NCI-H2227 (cell line): ENCODE data around the gene ANTXR1.
A peak's percentile ranks its signal among the peaks of the same experiment; 100 is the strongest.

Experiments
- DNase-seq: peaks from one replicate; lab custom pipeline; 2025; ENCODE audit not compliant: unreplicated experiment; lab: John Stamatoyannopoulos, UW

Gene ANTXR1

DNA sequence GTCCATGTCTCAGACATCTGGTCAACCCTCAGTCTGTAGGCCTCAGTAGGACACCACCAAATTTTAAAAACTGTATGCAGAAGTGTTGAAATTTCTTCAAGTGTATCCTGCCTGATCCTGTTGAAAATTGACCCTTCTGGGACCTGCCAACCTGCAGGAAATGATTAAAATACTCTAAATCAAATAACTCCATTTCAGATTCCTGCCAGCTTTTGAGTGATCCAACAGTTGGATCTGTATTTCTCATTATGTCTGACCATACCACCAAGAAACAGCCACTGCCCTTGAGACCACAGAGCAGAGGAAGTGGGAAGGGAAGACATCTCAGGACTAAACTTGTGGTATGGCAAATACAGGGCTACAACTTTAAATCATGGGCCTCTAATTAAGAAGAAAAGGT is 113.4 kb downstream of the ANTXR1 start:
- no peak for DNase-seq

DNA sequence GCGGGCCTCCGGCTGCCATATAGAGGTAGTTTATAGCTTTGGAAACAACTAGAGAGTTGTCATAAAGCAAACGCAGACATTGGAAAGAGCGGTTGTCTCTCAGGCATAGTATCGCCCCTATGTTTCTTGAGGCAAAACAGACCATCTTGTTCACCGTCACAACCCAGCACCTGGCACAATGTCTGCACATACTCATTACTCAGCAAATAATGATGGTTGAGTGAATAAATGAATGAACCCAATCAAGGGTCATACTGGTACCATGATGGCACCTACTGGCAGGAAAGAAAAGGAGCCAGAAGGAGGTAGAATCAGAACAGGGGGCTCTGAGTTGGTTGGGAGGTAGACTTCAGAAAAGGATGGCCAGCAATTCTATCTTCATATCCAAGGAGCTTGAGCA is 118.5 kb downstream of the ANTXR1 start:
- DNase-seq, result no peak

DNA sequence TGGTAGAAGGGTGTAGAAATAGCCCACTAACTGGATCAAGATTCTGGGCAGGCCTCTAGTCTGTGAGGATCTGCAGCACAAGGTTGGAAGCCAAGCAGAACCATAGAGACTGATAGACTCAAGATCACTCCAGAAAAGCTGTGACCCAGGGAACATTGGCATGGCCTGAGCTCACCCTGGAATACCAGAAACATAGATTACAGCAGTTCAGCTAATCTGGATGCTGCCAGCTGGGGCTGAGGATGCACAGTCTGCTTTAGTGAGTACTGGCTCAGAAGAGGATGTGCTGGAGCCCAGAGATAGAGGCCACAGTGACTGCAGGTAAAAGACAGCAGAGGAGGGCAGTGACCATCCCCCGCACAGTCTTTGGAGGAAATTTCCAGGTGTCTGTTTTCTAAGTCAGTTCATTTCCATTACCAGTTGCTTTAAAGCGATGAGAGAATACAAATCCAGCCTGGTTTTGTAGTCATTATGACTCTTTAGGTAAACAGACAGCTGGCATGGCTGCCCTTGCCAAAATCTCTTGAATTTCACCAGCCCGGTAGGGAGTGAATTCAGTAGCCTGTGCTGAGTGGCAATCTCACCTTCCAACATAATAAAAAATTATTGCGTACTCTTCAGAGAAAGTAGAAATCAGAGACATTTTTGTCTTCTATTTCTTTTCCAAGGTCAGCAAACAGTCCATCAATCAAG is 119.2 kb downstream of the ANTXR1 start:
- DNase-seq, result no peak

DNA sequence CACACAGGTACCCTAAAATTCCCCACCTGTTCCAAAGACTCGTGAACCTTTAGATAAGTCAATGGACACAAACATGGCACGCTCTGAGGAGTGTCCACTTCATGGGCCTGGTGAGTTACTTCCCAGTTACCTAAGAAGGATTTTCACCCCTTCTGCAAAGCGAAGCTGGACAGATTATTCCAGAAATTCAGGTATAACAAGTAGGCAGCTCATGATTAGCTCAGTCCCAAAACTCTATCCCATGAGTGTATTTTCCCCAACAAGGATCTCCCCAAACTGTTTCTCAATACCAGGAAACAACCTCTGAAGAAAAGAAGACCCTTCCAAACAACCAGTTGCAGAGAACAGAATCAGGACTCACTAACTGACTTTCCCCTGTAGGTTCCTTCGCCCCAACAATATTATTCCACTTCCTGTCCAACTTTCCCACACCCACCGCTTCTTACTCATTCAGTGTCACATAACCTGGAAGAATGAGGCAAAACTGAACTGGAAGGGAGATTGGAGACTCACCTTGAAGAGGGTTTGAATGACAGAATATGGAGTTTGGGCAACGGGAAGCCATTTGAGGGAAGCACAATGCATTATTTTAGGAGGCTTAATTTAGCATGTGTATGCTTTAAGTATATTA is 120.1 kb downstream of the ANTXR1 start:
- no peak for DNase-seq

DNA sequence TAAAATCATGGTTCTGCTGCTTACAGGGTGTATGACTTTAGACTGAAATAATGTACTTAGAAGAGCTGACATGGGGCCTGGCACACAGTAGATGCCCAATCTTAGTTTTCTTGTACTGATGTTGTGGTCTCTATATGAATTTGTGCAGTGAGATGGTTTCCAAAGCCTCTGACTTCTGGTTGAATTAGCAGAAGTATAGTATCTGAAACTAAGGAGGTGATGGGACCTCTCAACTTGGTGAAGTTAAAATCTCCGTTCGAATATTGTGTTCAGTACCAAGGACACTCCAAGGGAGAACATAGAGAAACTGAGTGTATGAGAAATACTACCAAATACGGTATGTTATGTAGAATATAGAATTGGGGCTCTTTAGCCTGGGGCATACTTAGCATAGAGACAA is 120.9 kb downstream of the ANTXR1 start:
- no peak for DNase-seq

DNA sequence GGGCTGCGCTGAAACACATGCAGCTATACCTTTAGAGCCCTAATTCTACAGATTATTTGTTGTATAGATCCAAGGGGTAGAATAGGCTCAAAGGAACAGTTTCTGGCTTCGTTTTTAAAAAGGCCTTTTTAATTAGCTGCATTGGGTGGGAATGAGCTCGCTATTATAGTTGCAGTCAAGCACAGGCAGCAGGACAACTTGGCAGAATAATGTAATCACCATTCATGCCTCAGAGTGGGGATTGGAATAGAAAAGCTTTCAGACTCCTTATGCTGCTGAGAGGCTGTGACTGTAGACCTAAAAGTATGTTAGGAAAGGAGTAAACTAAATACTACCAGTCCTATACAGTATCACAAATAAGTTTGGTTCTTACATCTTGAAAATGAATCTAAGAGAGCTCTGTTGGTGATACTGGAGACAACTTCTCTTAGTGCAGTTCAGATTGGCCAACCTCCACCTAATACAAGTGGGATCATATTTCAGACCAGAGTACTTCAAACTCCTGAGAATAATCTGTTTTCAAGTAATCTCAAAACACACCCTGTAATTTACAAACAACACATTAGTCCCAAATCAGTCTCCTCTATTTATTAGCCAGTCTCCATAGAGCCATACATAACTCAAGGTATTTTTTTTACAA is 121.4 kb downstream of the ANTXR1 start:
- DNase-seq, result peak; percentile 53

DNA sequence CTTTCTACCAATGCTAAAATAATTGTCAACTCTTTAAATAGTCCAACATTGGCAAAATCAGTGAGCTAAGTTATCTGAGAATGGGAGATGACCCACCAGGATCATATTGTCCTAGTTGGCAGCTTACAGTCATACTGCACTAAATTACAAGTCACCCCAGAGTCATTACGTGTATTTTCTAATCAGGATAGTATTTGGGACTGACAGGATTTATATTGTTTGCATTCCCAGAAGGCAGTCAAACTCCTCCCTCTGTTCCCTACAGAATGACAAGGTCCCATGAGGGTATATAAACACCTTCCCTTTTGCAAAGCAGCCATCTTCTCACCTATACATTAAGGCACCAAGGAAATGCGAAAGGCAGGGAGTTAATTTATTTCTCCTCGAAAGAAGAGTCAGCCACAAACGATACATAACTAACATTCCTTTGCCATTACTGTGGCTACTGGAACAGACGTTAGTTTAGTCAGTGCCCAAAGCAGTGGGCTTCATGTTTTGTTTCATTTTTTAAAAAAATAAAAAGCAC is 125.3 kb downstream of the ANTXR1 start:
- DNase-seq, result no peak

DNA sequence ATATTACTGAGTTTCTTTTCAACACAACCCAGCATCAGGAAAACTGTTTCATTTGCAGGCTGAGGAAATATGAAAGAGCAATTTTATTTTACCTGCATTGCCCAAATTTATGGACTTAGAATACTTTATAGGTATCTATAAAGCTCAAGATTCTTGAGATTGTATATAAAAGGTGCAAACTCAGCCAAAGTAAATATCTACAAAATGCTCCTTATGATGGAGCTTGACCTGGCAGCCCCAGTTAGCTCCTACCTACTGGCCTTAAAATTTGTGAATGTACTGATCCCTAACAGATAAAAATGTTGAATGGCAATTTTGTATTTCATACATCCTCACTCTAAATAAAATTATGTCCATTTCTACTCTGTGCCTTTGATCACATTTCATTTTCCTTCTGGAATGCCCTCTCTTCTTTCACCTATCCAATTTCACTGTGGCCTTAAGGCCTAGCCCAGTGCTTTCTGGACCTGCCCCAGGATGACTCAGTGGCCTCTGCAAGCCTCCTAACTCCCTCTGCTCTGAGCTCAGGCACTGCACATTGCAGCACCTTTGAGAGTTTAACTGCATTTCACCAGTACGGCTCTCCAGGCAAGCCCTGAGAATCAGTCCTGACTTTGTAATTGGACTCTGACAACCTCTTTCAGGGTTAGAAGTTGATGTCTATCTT is 125.9 kb downstream of the ANTXR1 start:
- no peak for DNase-seq

DNA sequence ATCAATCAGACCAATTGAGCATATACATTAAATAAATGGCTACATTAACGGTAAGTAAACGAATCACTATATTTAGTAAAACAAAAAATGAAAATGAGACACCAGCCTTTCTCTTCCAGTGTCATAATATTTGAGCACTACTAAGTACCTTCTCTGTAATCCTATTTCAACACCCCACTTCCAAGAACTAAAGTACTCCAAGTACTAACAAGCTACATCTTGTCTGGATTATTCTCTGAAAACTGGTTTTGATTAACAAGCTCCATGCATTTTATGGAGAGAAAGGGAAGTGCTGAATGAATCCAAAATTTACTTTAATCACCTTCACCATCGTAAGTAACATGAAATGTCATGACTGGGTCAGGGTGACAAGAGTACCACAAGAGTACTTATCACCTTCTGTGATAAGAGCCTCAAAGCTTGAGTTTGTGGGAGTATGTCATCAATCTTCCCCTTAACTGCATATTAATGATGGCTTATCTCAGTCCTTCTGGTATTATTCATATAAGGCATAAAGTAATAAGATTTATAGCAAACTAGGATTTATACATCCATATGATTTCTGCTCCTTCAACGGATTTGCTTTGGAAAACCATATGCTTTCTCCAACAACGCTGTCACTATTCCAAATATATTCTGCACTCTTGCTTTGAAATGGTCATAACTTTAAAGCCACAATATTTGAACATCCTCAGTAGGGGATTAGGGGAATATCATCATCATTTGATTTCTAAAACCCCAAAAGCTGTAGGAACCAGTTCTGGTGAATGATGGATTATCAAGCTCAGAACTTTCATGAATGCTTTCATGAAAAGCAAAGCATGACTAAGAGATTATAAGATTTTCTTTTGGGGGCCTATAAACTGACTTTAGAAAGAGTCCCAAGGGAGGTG is 127.0 kb downstream of the ANTXR1 start:
- DNase-seq, result no peak

DNA sequence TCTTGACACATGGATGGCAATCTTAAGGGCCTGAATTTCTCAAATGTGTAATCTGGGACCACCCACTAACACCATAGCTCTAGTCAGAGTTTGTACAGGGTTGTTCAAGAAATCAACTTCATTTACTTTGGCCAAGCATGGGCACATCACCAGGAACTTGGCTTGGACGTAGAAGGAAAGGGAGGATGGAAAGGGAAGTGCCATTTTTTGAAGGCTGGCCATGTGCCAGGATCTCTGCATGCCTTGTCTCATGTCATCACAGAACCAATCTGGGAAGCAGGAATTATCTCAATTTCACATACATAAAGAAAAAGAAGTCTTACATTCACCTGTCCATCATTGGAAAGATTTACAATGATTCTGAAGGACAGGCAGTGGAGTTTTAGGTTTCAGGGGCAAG is 128.1 kb downstream of the ANTXR1 start:
- no peak for DNase-seq

DNA sequence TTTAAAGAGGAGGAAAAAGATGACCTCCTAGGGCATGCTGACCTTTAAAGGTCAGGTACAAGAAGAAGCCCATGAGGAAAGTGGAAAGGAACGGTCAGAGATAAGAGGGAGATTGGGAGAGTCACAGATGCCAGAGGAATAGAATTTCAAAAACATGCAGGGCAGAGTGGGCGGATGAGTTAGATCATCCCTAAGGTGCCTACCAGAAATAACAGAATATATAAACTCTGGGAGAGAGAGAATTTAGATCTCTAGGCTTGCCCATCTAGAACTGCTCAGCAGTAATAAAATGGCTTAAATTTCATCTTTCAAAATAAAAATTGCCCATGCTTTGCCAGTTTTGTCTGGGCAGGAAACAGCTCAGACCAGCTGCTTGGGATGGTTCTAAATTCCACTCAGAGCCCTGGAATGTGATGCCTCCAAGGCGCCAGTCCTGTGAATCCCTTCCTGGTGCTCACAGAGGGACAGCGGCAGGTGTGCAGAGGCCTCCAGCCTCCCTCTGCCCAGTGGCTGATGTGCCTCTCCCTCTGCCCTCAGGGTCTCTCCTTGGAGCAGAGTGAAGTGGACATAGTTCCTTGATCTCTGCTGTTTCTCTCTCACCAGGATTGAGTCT is 130.9 kb downstream of the ANTXR1 start:
- no peak for DNase-seq

DNA sequence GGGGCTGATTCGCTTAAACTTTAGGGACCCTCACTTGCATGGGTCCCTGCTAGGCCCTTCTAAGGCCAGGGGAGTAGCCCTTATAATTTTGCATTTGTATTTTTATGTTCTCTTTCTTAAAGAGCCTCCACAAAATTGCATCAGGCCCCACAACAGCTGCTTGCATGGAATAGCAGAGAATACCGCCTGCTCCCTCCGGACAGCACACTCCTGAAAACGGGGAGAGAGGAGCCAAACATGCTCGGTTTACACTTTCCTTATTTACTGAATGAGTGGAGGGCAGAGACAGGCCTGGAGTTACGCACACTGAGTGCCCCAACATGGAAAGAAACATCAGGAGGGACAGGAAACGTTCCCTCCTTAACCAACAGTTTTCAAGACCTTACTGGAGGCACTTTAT is 132.2 kb downstream of the ANTXR1 start:
- no peak for DNase-seq

DNA sequence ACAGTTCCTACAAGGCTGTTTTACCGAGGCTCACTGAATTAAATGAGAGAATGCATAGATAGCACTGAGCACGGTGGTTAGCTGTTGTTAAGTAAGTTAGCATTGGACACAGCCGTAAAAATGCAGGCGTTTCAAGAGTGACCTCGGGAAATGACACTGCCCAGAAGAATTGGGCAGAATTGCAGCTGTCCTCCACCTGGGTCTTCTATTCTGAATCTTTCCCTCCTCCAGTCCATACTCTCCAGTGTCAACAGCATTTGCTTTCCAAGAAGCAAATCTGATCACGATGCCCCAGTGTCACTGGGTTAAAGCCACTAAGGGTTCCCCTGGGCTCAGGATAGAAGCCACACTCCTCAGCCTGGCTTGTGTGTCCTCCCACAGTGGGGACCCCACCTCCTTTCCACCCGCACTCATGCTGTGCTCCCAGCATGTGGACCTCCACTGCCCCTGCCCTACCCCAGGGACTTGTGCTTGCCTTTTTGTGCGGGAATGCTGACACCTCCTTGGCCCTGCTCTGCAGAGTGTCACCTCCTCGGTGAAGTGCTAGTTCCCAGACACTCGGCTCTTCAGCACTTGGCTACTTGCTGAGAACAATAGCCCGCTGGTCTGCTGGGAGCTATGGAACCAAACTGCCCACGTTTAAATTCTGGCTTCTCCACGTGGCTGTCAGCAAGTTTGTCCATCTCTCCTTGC is 135.0 kb downstream of the ANTXR1 start:
- no peak for DNase-seq

DNA sequence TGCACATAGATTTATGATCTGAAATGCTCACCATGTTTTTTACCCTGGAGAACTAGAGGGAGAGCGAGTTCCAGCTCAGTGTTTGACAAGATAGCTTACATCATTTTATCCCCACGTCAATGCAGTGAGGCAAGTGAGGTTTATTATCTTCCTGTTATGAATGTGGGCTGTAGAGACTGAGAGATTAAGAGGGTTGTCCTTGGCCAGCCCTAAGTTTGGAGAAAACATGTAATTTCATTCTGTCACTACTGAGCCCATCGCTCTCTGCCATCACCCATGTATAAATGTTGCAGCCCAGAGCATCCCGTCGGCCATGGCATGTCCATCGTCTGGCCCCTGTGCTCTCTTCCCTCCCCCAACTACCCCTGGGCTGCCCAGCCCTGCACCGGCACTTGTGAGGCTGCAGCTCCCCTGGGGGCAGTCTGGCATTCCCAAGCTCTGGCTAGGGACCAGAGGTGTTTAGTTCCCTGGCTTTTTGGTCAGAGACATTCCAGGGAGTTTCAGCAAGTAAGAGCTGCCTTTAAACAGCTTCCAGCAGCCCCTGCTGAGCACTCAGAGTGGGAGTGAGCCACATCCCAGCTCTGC is 136.7 kb downstream of the ANTXR1 start:
- DNase-seq, result no peak

DNA sequence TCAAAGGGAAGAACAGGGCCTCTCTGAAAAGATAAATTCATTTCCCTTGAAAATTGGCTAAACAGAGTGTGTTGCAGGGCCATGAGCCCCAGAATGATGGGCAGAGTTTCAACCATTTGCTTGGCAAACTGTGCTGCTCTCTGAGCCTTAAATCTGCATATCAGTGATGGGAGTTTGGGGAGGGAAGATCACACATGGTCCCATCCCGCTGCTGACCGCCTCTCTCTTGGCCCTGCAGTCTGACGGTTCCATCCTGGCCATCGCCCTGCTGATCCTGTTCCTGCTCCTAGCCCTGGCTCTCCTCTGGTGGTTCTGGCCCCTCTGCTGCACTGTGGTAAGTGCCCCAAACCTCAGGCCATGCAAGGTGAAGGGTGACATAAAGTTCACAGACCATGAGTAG is 139.0 kb downstream of the ANTXR1 start:
- DNase-seq, result no peak

DNA sequence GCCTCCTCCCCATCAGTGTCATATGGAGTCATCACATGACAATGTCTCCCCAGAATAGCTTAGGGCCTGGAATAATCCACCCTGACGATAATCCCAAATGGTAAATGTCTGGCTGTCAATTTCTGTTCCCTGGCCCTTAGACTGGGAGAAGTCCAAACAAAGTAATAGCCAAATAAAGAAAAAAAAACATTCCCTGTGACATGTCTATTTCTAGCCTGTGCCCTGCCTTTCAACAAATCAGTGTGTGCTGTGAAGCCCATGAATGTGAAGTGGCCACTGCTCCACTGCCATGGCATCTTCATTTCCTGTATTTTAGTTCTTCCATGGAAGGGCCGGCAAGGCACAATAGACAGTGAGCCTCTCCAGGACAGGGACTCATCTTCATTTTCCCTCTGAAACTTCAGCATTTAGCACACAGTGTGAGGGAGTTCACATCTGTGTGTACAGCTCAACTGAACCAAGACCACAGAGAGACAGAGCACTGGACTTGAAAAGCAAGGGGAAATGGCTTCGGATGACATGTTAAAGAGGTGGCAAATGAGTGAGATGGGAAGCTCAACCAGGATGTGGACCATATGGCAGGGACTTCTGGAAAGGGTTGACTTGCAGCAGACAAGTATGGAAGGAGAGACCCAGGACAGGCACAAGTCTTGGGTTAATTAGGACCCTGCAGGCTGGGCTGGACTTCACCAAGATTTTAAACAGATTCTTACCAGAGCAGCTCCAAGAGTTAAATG is 140.0 kb downstream of the ANTXR1 start:
- DNase-seq, result no peak

DNA sequence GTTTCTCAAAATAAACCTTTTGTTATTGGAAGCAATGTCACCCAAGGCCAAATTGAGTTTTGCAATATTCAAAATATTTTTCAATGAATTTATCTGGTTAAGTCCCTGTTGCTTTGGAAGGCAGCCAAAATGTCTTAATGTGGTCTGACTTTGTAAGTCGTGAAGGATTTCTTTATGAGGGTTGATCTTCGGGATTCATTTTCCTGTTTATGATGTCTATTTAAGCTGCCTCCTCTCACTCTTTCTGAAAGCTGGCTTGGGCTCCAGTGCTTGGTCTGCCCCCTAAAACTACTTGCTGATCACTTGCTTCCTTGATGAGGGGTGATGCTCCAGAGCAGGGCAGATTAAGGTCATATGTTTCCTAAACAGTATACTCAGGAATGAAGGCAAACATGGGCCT is 141.1 kb downstream of the ANTXR1 start:
- no peak for DNase-seq

DNA sequence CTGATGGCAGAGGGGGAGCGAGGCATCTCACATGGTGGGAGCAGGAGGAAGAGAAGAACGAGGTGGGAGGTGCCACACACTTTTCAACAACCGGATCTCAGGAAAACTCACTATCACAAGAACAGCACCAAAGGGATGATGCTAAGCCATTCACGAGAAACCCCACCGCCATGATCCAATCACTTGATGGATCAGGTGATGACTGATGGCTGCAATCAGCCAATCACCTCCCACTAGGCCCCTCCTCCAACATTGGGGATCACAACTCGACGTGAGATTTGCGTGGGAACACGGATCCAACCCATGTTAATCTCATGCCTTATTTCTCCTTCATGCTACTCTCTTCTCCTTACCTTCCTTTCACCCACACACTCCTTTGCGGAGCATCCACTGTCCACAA is 143.6 kb downstream of the ANTXR1 start:
- no peak for DNase-seq

DNA sequence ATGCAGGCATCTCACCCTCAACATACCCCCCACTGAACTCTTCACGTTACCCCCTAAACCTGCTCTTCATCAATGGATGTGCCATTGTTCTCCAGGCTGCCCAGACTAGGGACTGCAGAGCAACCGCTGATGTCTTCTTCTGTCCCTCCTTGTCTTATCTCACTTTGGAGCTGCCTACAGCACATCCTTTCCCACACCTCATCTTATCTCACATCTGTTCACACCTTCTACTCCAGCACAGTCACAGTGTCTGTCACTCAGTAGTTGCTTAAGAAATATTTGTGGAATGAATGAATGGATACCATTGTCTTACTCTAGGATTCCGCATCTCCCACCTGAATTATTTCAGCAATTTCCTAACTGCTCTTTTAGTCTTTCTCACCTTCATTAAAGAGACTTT is 144.5 kb downstream of the ANTXR1 start:
- DNase-seq, result no peak
